IMR-90 (cell line): ENCODE data around the gene E2F8. TPM values are rescaled to one million over a fixed set of nuclear protein-coding genes. Genes with fewer than 3 reads are reported as not detected.
A peak's percentile ranks its signal among the peaks of the same experiment; 100 is the strongest.

ENCODE experiments used
- ATAC-seq: fragments of 200-7000 bp; cut with Tn5 transposase; 2 replicates; pipeline ENCODE4 v1.9.1; 2020; ENCODE audit warnings: low read depth, mild to moderate bottlenecking, moderate library complexity
- BruUV-seq: library from RNA; stranded (reverse); fragments of 400-500 nt; replicated peaks from 2 replicates; lab custom pipeline; 2021; lab: Mats Ljungman, UMichigan
- CTCF ChIA-PET: fragments of 300-600 bp; formaldehyde crosslinking; extraction: SDS; loops from one replicate; lab custom pipeline; 2021; ENCODE audit warnings: antibody characterized with exemption; lab: Yijun Ruan, JAX
- POLR2A ChIA-PET: fragments of 300-600 bp; sonication (Branson Sonifier 250); formaldehyde crosslinking; loops from one replicate; lab custom pipeline; 2022; ENCODE audit warnings: antibody characterized with exemption; ENCODE audit not compliant: unreplicated experiment; lab: Charles Lee
- DNase-seq: peaks from one replicate; pipeline ENCODE4 v3.0.0; 2013
- H2AFZ ChIP-seq: replicated peaks from 2 replicates; pipeline ENCODE3; 2013; ENCODE audit warnings: low read length, mild to moderate bottlenecking; ENCODE audit not compliant: poor library complexity
- H2AK5ac ChIP-seq: 2 replicates; pipeline ENCODE4 v1.6.1; 2013; ENCODE audit warnings: low read depth, low read length, inconsistent platforms
- H2AK9ac ChIP-seq: replicated peaks from 2 replicates; pipeline ENCODE3; 2013; ENCODE audit warnings: mild to moderate bottlenecking, low read depth, low read length, moderate library complexity; ENCODE audit not compliant: poor library complexity
- H2BK120ac ChIP-seq: 2 replicates; pipeline ENCODE4 v1.6.1; 2013; ENCODE audit warnings: low read depth, low read length, inconsistent platforms
- H2BK15ac ChIP-seq: 3 replicates; pipeline ENCODE4 v1.6.1; 2013; ENCODE audit warnings: low read depth, low read length, inconsistent platforms
- H2BK20ac ChIP-seq: 2 replicates; pipeline ENCODE4 v1.6.1; 2013; ENCODE audit warnings: low read depth, mild to moderate bottlenecking, inconsistent platforms, low read length, moderate library complexity
- H2BK5ac ChIP-seq: 2 replicates; pipeline ENCODE4 v1.6.1; 2013; ENCODE audit warnings: mild to moderate bottlenecking, low read depth, low read length, inconsistent platforms; ENCODE audit not compliant: poor library complexity, severe bottlenecking
- H3K14ac ChIP-seq: replicated peaks from 2 replicates; pipeline ENCODE4 v1.6.1; 2013; ENCODE audit warnings: low read depth, low read length, inconsistent platforms
- H3K18ac ChIP-seq: 2 replicates; pipeline ENCODE4 v1.6.1; 2013; ENCODE audit warnings: low read depth, low read length, control low read depth
- H3K23ac ChIP-seq: 2 replicates; pipeline ENCODE4 v1.6.1; 2013; ENCODE audit warnings: low read depth, low read length, inconsistent platforms
- H3K27ac ChIP-seq: 2 replicates; pipeline ENCODE4 v1.5.1; 2013; ENCODE audit warnings: mild to moderate bottlenecking, control low read depth, low read length; ENCODE audit not compliant: insufficient read depth
- H3K27me3 ChIP-seq: 2 replicates; pipeline ENCODE4 v1.6.1; 2013; ENCODE audit warnings: low read length; ENCODE audit not compliant: control insufficient read depth, insufficient read depth
- H3K36me3 ChIP-seq: 2 replicates; pipeline ENCODE4 v1.6.1; 2013; ENCODE audit warnings: low read length, mixed read lengths; ENCODE audit not compliant: control insufficient read depth, insufficient read depth
- H3K4ac ChIP-seq: 2 replicates; pipeline ENCODE4 v1.6.1; 2013; ENCODE audit warnings: low read depth, low read length, inconsistent platforms
- H3K4me1 ChIP-seq: 2 replicates; pipeline ENCODE4 v1.6.1; 2013; ENCODE audit warnings: low read length, mixed read lengths; ENCODE audit not compliant: control insufficient read depth, insufficient read depth
- H3K4me2 ChIP-seq: 2 replicates; pipeline ENCODE4 v1.6.1; 2013; ENCODE audit warnings: low read depth, mild to moderate bottlenecking, control low read depth, low read length, moderate library complexity
- H3K4me3 ChIP-seq: 2 replicates; pipeline ENCODE4 v1.5.1; 2013; ENCODE audit warnings: low read depth, mild to moderate bottlenecking, control low read depth, low read length, moderate library complexity; ENCODE audit not compliant: insufficient read depth
- H3K56ac ChIP-seq: 2 replicates; pipeline ENCODE4 v1.6.1; 2013; ENCODE audit warnings: low read length, inconsistent platforms; ENCODE audit not compliant: insufficient read depth; ENCODE audit errors: extremely low read depth
- H3K79me1 ChIP-seq, 2 experiments: 2 replicates each; pipeline ENCODE4 v1.6.1; 2013; ENCODE audit warnings: low read length in 2 of 2, inconsistent platforms in 1 of 2, low read depth in 1 of 2
- H3K9ac ChIP-seq: 2 replicates; pipeline ENCODE4 v1.6.1; 2013; ENCODE audit warnings: low read depth, low read length, control low read depth
- H3K9me1 ChIP-seq: 2 replicates; pipeline ENCODE4 v1.6.1; 2013; ENCODE audit warnings: low read length, inconsistent platforms; ENCODE audit not compliant: insufficient read depth
- H3K9me3 ChIP-seq: 2 replicates; pipeline ENCODE4 v1.6.1; 2013; ENCODE audit warnings: low read length; ENCODE audit not compliant: control insufficient read depth, insufficient read depth
- H4K20me1 ChIP-seq: 2 replicates; pipeline ENCODE4 v1.6.1; 2013; ENCODE audit warnings: low read length, inconsistent platforms; ENCODE audit not compliant: insufficient read depth
- H4K5ac ChIP-seq: 2 replicates; pipeline ENCODE4 v1.6.1; 2013; ENCODE audit warnings: mild to moderate bottlenecking, low read depth, low read length, control low read depth
- H4K8ac ChIP-seq, 2 experiments: 2 replicates each; pipeline ENCODE4 v1.6.1; 2013; ENCODE audit warnings: low read depth in 2 of 2, low read length in 2 of 2, control low read depth in 1 of 2, inconsistent platforms in 1 of 2
- H4K91ac ChIP-seq: 2 replicates; pipeline ENCODE4 v1.6.1; 2013; ENCODE audit warnings: low read depth, low read length, inconsistent platforms; ENCODE audit not compliant: insufficient read depth
- BHLHE40 ChIP-seq: fragments of 150-350 bp; IDR thresholded peaks from 2 replicates; pipeline ENCODE4 v1.6.1; 2016; ENCODE audit warnings: mild to moderate bottlenecking, low read depth, low read length
- FOS ChIP-seq: fragments of 150-350 bp; IDR thresholded peaks from 2 replicates; pipeline ENCODE4 v1.6.1; 2016; ENCODE audit warnings: low read depth, low read length
- MAZ ChIP-seq: IDR thresholded peaks from 2 replicates; pipeline ENCODE4 v1.6.1; 2012; ENCODE audit warnings: low read depth, mild to moderate bottlenecking, low read length, improper control_type of control experiment, moderate library complexity, borderline replicate concordance
- RAD21 ChIP-seq: IDR thresholded peaks from 2 replicates; pipeline ENCODE4 v1.6.1; 2012; ENCODE audit warnings: low read length, improper control_type of control experiment
- SMC3 ChIP-seq: fragments of 150-350 bp; IDR thresholded peaks from 2 replicates; pipeline ENCODE4 v1.6.1; 2016; ENCODE audit warnings: low read depth, mild to moderate bottlenecking, antibody characterized with exemption, low read length, moderate library complexity
- WGBS, 2 experiments: methylation state at CpG; one replicate each; pipeline versions ENCODE4 v1.1.5 to v1.1.7; 2013; ENCODE audit warnings: missing lambda C conversion rate in 2 of 2; ENCODE audit not compliant: insufficient read length in 1 of 2; ENCODE audit errors: extremely low coverage in 2 of 2; 5-methylcytosine and 5-hydroxymethylcytosine counted together
- dilution Hi-C: fragments of 300-500 bp; cut with HindIII; formaldehyde crosslinking; loops from one replicate; pipeline ENCODE4 v1.14.3; 2018; ENCODE audit warnings: low sequenced_read_pairs; ENCODE audit not compliant: unreplicated experiment
- in situ Hi-C: fragments of 300-500 bp; cut with MboI; formaldehyde crosslinking; loops from 3 replicates; pipeline ENCODE4 v1.14.3; 2019; ENCODE audit warnings: low sequenced_read_pairs, inconsistent platforms, mixed read lengths
- intact Hi-C: fragments of 100-400 bp; cut with micrococcal nuclease; formaldehyde crosslinking; loops from 2 replicates; pipeline ENCODE4 v1.10.0; 2022
- polyA plus RNA-seq, 3 experiments: library from polyadenylated mRNA; depleted of rRNA; stranded (reverse); fragments of >200 nt; gene quantifications; 2 replicates each; pipeline ENCODE4 v1.2.3, GENCODE V29; 2012; ENCODE audit warnings: low replicate concordance in 1 of 3
- total RNA-seq: library from RNA; depleted of rRNA; stranded (reverse); fragments of >200 nt; gene quantifications from 2 replicates; pipeline ENCODE4 v1.2.3, GENCODE V29; 2012
- TF ChIP-seq, protein P1 (sequence below): conservative IDR thresholded peaks from 2 replicates; pipeline ENCODE4 v1.5.1; 2012; ENCODE audit warnings: mild to moderate bottlenecking, low read depth, low read length, improper control_type of control experiment

The E2F8 gene
- total and polyA plus RNA-seq, 2 of the 4 experiments (the other 2 are of a cell fraction) = 1.1 to 2.3 TPM

DNA sequence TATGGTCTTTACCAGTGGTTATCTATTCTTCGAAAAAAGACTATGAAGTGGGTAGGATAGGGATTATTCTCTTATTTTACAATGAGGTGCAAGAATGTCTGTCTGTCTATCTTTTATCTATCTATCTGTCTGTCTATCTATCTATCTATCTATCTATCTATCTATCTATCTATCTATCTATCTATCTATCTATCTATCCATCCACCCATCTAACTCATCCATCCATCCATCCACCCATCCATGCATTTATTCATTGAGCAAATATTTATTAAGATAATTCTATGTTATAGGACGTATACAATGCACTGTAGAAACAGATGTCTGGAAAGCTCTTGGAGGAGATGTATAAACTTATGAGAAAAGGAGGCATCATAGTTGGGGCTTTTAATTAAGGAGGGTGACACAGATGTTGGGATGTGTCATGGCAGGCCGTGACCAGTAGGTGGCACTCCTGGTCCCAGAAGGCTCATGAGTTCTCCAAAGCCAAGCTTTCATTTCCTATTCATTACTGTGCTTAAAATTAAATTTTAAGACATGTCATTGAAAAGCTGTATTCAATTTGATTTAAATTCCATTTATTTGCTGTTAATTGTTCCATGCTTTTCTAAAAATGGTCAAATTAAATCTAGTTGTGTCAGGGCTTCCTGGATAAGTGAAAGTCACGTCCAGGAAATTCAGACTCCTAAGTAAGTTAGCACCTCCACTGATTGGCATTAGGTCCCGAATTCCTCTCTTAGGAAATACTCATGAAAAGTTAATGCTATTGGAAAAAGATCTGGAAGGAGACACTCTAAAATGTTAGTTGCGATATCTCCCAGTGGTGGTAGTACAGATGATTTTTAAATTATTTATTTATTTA, 19.0 kb upstream of the E2F8 start:
- Histone ChIP-seq H3K4me3 (no peak overlapping the region), H3K9ac (no peak overlapping the region), H2BK20ac (no peak overlapping the region), H4K8ac (no peak overlapping the region), H3K4me2 (no peak overlapping the region), H3K9me1 (no peaks in the 10 kb centered on the region), H4K91ac (no peak overlapping the region), H2AK9ac (no peak overlapping the region), H3K27ac (no peak overlapping the region), H2BK120ac (no peak overlapping the region), H2AFZ (no peak overlapping the region), H3K4ac (no peak overlapping the region), H4K5ac (no peak overlapping the region), H3K56ac (no peak overlapping the region), H2BK5ac (no peak overlapping the region), H2AK5ac (no peak overlapping the region), H3K9me3 (no peaks in the 10 kb centered on the region), H3K36me3 (no peaks in the 10 kb centered on the region), H3K27me3 (peaks cover 22% of the 10 kb centered on the region), H3K18ac (no peak overlapping the region), H3K4me1 (no peaks in the 10 kb centered on the region), H3K14ac (no peak overlapping the region), H2BK15ac (no peak overlapping the region), H3K23ac (no peak overlapping the region), H3K79me1 (no peaks in the 10 kb centered on the region), H4K20me1 (no peaks in the 10 kb centered on the region)
- ChIA-PET CTCF (interaction anchor here (0.6 to 1.5 kb wide), 16 partner anchors 8 to 518 kb away, joined by 3 to 15 read pairs (median 4); no protein-coding TSS in a partner anchor), POLR2A (no interaction called here)
- dilution Hi-C loops = no loop called here
- intact Hi-C loops = loop anchor here (1.0 to 5.0 kb wide), 3 partner anchors 188 to 643 kb away; no protein-coding TSS in a partner anchor
- peak; percentile 75 for TF ChIP-seq RAD21
- TF ChIP-seq MAZ = no peak
- TF ChIP-seq FOS = no peak
- TF ChIP-seq BHLHE40 = no peak
- TF ChIP-seq, protein P1, sequence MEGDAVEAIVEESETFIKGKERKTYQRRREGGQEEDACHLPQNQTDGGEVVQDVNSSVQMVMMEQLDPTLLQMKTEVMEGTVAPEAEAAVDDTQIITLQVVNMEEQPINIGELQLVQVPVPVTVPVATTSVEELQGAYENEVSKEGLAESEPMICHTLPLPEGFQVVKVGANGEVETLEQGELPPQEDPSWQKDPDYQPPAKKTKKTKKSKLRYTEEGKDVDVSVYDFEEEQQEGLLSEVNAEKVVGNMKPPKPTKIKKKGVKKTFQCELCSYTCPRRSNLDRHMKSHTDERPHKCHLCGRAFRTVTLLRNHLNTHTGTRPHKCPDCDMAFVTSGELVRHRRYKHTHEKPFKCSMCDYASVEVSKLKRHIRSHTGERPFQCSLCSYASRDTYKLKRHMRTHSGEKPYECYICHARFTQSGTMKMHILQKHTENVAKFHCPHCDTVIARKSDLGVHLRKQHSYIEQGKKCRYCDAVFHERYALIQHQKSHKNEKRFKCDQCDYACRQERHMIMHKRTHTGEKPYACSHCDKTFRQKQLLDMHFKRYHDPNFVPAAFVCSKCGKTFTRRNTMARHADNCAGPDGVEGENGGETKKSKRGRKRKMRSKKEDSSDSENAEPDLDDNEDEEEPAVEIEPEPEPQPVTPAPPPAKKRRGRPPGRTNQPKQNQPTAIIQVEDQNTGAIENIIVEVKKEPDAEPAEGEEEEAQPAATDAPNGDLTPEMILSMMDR = peak; percentile 90
- peak; percentile 71 for TF ChIP-seq SMC3
- ATAC-seq = peak; percentile 99
- WGBS, 2 experiments = no CpG with 5 or more reads among the region's 6 CpGs
- in situ Hi-C loops = no loop called here
- BruUV-seq = no TSS peak
- DNase-seq = peak; percentile 54
